Measurements from ENCODE around the gene MCL1.
"Not testable (repeated sequence)": the region's sequence is repeated elsewhere in the genome, so short reads cannot be mapped to it uniquely, and the experiment has no call there.

The MCL1 gene

DNA sequence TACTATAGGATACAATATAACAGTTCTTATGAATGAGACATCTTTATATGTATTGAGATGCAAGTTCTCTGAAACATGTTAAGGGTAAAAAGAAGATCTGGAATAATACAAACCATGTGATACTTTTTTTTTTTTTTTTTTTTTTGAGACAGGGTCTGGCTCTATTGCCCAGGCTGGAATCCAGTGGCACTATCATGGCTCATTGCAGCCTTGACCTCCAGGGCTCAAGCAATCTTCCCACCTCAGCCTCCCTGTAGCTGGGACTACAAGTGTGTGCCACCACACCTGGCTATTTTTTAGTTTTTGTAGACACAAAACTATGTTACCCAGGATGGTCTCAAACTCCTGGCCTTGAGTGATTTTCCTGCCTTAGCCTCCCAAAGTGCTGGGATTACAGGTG is 22.1 kb upstream of the MCL1 start:
- no peak for DNase-seq

DNA sequence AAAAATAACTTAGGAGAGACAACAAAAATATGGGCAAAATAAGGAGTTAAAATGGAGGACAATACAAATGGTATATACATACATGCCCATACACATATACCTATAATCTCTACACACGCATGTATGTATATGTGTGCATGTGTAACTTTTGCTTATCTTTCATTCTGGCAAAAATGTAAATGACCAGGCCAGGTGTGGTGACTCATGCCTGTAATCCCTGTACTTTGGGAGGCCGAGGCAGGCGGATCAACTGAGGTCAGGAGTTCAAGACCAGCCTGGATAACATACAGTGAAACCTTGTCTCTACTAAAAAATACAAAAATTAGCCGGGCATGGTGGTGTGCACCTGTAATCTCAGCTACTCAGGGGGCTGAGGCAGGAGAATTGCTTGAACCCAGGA is 18.9 kb upstream of the MCL1 start:
- not testable (repeated sequence) for DNase-seq

DNA sequence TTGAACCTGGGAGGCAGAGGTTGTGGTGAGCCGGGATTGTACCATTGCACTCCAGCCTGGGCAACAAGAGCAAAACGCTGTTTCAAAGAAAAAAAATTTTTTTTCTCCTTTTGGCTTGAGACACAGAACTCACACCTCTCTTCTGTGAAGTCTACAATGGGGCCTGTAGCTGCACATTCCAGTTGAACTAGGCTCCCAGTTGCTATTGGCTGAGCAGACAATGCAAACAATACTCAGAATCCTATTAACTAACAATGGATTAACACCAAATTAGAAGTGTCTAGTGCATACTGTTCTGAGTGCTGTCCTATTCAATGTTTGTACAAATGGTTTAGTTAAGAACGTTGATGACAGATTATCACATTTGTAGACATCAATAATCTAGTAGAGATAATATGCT is 17.6 kb upstream of the MCL1 start:
- DNase-seq: no peak

DNA sequence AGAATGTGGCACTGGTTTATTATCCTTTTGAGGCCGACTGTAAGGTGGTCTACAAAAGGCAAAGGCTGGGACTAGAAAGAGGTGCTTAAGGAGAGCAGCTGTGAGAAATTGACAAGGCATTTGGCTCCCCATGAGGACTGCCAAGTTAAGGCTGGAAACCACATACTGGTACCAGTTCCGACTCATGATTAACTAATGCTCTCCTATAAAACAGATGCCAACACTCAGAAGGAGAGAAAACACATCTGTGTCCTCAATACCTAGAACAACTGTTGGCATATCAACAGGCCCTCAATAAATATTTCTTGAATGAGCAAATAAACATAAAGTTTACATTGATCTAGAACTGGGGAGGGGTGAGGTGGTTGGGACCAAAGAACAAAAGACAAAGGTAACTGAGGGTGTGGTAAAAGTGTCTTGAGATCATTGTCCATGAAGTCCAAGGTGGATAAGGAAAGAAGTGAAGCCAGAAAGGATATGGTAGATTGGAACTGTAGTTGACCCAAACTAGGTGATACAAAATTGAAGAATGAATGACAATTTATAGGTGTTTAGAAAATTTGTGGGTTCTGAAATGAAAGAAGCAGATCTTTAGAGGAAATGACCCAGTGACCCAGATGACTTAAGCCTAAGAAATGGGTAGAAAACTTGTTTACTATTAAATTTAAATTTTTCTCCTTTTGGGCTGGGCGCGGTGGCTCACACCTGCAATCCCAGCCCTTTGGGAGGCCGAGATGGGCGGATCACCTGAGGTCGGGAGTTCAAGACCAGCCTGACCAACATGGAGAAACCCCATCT is 16.9 kb upstream of the MCL1 start:
- no peak for DNase-seq

DNA sequence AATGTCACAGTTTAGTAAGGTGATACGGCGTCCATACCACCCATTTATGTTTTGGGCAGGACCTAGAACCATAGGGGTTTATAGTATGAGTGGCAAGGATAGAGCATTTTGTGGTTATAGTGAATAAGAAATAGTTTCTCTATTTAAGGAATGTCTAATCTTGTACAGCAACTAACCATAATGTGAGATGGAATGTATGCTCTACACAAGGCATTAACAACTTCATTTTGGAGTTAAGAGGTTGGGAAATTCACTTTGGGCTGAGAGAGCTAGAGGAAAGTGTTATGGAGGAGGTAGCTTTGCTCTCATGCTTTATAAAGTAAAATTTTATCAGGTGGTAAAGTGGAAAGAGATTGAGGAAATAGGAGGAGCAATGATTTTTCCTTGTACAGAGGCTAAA is 3.0 kb upstream of the MCL1 start:
- no peak for DNase-seq

DNA sequence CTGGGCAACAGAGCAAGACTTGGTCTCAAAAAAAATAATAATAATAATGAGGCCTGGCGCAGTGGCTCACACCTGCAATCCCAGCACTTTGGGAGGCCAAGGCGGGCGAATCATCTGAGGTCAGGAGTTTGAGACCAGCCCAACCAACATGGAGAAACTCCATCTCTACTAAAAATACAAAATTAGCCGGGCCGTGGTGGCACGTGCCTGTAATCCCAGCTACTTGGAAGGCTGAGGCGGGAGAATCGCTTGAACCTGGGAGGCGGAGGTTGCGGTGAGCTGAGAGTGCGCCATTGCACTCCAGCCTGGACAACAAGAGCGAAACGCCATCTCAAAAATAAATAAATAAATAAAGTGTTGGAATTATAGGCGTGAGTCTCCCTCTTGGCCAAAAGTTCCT is 2.6 kb upstream of the MCL1 start:
- not testable (repeated sequence) for DNase-seq

DNA sequence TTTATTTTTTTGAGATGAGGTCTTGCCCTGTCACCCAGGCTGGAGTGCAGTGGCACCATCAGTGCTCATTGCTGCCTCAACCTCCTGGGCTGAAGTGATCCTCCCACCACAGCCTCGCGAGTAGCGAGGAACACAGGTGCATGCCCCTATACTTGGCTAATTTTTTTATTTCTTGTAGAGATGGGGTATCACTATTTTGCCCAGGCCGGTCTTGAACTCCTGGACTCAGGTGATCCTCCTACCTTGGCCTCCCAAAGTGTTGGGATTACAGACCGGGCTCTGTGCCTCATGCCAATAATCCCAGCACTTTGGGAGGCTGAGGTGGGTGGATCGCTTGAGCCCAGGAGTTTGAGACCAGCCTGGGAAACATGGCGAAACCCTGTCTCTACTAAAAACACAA is 2.0 kb upstream of the MCL1 start:
- DNase-seq: not testable (repeated sequence)

DNA sequence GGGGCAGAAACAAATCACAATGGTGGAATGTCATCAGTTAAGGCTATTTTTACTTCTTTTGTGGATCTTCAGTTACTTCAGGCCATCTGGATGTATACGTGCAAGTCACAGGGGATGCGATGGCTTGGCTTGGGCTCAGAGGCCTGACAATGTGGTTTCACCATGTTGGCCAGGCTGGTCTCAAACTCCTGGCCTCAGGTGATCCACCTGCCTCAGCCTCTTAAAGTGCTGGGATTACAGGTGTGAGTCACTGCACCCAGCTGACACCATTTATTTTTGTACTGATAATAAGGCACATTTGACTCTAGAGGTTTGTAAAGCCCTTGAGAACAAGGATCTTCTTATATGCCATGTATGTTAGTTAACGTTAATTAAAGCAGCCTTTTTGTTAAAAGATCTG is 1.6 kb upstream of the MCL1 start:
- DNase-seq: not testable (repeated sequence)

DNA sequence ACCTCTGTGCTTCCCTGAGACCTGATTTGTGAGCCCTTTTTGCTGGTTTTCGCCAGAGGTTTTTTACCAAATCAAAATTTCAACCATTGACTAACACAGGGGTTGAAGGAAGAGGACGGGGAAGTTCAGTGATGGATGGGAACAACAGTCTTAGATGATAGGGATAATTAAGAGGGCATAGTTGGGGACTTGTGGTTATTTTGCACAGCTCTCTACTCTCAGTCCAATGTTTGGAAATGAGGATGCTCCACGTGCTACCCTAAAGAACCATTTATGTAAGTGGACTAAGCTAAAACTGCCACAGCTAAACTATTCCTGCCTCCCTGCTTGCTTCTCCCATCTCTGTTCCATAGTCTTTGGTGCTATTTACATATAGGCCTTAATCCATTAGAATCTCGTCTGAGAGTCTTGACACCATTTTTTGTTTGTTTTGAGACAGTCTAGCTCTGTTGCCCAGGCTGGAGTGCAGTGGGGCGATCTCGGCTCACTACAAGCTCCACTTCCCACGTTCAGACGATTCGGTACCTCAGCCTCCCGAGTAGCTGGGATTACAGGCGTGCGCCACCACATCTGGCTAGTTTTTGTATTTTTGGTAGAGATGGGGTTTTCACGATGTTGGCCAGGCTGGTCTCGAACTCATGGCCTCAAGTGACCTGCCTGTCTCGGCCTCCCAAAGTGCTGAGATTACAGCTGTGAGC is 684 bp upstream of the MCL1 start:
- no peak for DNase-seq

DNA sequence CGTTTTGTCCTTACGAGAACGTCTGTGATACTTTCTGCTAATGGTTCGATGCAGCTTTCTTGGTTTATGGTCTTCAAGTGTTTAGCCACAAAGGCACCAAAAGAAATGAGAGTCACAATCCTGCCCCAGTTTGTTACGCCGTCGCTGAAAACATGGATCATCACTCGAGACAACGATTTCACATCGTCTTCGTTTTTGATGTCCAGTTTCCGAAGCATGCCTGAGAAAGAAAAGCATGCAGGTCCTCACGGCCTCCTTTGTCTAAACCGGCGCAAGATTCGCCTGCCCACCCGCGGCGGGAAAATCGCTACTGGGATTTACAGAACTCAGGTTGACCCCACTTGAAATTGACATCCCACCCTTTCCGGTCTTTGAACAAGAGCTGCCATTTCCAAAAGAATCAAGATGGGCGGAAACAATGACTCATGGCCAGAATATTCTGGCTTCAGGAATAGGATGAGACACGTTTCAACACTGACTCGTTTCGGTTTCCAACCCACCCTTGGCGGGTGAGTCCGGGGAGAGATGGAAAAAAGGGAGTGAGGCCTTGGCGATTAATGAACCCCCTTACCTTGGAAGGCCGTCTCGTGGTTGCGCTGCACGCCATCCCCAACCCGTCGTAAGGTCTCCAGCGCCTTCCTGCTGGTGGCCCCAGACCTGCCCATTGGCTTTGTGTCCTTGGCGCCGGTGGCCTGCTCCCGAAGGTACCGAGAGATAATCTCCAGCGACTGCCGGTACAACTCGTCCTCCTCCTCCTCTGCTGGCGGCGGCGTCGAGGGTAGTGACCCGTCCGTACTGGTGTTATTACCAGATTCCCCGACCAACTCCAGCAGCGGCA is 919 bp downstream of the MCL1 start:
- DNase-seq: peak; percentile 70

DNA sequence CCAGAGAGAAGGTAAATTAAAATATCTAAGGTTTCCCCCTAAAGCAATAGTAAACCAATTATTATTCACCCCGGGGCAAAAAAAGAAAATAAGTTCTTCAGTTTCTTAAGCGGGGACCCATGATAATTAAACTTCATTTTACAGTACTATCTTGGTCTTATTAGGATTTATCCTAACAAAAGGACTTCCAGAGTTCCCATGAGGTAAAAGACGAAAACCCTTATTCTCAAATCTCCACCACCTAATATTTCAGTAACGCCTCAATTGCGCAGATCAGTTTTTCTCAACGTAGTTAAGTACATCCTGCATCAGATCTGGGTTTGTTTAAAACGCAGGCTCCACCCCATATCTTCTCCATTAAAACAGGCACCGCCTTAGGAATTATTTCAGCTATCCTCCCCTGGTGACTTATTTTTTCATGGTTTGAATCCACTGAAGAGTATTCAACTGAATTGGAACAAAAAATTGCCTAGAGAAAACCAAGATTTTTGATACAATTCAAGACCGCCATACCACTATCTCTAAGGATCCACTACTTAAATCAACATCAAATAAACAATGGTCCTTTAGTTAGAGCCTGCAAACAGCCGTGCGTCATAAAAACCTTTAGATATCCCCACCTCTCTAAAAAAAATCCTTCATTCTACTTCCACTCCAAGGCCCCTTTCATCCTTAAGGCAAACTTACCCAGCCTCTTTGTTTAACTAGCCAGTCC is 1.7 kb downstream of the MCL1 start:
- no peak for DNase-seq

DNA sequence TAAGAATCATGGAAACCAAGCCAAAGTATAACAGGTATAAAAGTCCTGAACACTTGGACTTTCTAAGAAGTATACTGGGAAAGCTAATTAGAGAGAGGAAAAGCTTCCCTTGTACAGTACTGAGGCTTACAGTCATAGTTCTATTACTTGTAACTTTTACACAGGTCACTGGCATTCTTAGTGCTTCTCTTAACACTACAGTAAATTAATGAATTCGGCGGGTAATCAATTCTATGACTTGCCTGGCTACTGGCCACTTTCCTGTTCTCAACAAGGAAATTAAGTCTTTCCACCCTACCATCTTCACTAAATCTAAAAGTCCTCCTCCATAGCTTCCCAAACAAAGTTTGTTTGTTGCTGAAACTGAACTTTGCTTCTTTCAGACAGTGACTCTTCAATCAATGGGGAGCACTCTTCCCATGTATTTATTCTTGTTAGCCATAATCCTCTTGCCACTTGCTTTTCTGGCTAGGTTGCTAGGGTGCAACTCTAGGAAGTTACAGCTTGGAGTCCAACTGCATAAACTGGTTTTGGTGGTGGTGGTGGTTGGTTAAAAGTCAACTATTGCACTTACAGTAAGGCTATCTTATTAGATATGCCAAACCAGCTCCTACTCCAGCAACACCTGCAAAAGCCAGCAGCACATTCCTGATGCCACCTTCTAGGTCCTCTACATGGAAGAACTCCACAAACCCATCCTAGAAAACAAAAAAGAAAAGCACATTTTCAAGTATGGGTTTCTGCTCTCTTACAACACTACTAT is 2.4 kb downstream of the MCL1 start:
- DNase-seq: no peak

DNA sequence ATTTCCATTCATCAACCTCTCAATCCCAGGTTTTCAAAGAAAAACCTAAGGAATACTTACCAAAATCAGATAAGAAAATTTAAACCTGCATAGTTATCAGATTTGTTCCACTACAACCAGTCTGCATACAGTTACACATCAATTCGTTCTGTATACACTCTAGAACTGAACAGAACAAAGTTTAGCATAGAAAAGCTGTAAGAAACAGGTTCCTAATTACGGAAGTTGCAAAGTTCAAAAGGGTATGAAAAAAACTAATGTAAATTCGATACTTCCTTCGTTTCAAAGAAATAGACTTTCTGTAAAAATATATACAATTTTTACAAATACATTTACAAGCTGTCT is 3.1 kb downstream of the MCL1 start:
- no peak for DNase-seq

DNA sequence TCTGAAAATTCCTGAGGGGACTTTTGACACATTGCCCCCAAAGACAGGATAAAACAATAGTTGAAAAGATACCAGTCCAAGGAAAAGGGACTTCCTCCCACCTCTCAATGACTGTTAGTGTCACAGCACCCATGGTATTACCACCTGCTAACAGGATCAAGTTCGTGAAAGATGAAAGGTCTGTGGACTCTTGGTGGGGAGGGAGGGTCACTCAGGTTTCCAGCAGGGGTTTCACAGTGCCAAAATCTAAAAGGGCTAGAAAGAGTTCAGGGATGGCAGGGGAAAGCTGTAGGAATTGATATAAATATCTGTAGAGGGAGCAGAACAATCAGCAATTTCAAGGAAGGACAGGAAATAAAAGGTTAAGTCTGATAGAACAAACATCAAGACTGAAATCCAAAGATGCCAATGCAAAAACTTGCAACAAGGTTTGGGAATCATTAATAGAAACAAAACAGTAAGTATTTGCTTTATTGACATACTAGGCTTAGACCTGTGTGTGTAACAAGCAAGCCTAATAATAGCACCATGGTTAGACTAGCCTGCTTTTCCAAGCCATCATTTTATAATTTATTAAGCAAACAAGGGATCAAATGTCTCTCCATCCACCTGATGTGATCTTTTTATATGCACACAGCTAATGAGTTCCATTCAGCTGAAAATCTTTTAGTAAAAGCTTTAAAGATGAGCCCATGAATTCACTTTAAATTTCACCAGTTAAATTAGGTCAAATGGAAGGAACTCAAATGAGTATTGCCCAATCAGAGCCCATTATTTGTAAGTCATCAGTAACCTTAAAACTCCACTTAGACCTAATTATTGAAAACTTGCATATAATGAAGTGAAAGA is 3.7 kb downstream of the MCL1 start:
- no peak for DNase-seq

DNA sequence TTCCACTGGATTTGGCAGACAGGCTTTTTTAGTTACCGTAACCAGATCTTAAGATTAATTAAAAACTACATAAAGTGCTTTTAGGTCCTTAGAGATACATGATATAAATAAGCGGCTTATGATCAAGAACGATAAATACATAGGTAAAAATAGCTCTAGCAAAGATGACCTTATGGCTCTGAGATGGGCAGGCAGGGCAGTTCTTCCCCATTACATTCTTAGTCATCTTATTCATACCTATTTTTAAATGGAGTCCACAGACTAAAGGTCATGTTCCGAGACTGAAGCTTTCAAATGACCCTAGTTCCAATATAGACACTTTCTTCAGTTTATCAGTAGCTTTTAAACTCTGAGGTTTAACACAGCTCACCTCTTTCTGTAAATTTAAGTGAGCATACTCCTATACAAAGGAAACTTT is 4.3 kb downstream of the MCL1 start:
- DNase-seq: no peak

DNA sequence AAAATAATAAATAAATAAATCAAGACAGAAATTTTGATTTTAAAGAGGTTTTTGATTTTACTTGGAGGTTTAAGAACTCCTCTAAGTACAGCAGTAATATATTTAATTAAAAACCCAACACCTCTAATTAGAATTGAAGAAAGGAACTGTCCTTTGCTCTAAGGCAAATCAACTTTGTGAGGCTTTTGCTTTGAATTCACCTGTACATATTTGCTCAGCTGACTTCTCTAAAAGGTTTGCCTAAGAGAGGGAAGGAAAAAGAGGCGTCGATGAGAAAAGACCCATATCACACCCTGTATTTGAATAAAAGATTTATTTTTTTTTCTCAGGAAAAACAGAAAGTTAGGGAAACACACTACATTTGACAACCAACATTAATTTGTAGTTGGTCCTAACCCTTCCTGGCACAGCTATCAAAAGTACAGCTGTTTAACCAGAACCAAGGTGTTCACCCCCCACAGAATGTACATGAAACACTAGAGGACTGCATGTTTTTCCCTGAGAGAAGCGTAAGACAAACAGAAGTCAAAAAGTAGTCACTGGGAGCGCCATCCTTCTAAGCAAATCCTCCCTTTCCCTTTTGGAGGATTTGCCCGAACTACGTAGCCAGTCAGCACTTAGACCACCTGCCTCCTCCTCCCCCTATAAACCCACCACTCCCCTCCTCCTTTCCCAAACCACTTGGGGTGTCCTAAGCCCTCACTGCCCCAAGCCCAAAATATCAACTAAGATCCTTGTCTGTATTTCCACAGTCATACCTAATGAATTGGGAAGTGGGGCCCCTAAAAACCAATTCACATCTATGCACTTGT is 4.9 kb downstream of the MCL1 start:
- DNase-seq: no peak

DNA sequence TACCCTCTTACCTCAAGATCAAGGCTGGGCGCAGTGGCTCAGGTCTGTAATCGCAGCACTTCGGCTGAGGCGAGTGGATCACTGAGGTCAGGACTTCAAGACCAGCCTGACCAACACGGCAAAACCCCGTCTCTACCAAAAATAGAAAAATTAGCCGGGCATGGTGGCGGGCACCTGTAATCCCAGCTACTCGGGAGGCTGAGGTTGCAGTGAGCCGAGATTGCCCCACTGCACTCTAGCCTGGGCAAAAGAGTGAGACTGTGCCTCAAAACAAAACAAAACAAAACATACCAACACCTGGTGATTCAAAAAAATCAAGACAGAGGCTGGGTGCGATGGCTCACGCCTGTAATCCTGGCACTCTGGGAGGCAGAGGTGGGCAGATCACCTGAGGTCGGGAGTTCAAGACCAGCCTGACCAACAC is 5.8 kb downstream of the MCL1 start:
- DNase-seq: peak; percentile 50

DNA sequence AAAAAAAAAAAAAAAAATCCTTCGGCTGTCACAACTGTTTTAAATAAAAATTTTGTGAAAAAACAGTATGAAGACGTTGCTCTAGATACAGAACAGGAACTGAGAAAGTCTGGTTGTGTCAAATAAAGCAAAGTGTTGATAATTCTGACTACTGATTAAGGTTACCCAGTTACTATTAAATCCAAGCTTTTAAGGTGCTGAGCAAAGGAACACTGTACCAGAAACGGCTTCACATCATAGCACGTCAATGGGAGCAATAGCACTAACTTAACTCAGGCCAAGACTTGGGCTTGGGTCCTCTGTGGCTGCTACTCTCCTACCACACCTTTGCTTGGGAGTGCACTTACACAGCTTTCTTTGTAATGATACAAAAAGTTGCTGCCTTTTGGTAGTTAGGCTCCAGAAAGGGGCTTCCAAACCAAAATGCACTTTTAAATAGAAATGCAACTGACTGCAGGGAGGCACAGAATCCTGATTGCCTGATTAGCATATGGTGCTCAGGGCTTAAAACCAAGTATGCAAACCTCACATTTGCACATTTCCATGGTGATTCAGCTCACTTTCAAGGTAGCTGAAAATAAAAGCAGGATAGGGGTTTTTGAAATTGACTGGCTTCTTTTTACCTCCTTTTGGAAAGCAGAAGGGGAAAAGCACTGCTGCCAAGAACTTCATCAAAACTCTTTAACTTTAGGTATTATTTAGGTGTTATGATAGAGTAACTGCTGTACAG is 6.3 kb downstream of the MCL1 start:
- DNase-seq: peak; percentile 26

DNA sequence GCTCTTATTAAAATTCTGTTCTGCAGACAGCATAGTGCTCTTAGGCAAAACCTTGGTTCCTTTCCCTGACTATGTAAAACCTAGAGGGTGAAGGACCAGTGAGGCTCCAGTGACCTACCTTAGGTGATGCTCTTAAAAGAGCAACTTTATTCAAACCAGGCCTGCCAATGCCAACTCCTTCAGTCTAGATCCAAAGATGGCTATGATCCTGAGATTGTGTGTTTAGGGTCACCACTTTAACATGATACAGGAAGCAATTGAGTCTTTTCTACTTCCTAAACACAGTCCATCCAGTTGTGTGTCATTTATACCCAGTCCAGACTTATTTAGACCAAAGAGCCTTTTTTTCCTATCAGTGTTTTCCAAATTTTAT is 10.8 kb downstream of the MCL1 start:
- DNase-seq: no peak
